Measurements from ENCODE around the gene DTX3L.
"Not testable (repeated sequence)": the region's sequence is repeated elsewhere in the genome, so short reads cannot be mapped to it uniquely, and the experiment has no call there.

Gene DTX3L

GRCh38 chr3:122562923-122563716 lies 1.0 kb upstream of the DTX3L start:
- no peak for DNase-seq

- DNase-seq: peak; percentile 10
Observed at GRCh38 chr3:122563717-122564025, 467 bp upstream of the DTX3L start.

DNA sequence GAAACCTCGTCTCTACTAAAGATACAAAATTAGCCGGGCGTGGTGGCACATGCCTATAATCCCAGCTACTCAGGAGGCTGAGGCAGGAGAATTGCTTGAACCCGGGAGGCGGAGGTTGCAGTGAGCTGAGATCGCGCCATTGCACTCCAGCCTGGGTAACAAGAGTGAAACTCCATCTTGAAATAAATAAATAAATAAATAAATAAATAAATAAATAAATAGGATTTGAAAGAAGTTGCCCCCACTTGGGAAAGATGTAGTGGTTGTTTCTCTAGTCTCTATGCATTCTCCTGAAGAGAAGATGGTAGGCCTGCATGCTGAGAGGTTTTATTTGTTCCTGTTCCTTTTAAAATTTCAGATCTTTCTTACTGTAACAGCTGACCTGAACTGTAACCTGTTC lies 4.0 kb downstream of the DTX3L start:
- not testable (repeated sequence) for DNase-seq

DNA sequence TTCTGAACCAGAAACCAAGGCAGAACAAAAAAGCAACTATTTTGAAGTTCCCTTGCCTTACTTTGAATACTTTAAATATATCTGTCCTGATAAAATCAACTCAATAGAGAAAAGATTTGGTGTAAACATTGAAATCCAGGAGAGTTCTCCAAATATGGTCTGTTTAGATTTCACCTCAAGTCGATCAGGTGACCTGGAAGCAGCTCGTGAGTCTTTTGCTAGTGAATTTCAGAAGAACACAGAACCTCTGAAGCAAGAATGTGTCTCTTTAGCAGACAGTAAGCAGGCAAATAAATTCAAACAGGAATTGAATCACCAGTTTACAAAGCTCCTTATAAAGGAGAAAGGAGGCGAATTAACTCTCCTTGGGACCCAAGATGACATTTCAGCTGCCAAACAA lies 4.6 kb downstream of the DTX3L start:
- no peak for DNase-seq

DNA sequence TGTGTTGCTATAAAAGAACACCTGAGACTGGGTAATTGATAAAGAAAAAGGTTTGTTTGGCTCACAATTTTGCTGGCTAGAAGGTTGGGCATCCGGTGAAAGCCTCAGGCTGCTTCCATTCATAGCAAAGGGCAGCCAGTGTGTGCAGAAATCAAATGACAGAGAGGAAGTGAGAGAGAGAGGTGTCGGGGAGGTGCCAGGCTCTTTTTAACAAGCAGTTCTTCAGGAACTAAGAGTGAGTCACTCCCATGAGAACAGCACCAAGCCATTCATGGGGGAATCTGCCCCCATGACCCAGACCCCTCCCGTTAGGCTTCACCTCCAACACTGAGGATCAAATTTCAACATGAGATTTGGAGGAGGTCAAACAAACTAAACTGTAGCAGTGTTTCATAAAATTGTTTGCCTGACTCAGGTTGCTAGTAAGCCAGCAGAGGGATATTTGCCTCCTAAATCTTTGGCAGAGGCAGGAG lies 8.8 kb downstream of the DTX3L start:
- DNase-seq: peak; percentile 47

DNA sequence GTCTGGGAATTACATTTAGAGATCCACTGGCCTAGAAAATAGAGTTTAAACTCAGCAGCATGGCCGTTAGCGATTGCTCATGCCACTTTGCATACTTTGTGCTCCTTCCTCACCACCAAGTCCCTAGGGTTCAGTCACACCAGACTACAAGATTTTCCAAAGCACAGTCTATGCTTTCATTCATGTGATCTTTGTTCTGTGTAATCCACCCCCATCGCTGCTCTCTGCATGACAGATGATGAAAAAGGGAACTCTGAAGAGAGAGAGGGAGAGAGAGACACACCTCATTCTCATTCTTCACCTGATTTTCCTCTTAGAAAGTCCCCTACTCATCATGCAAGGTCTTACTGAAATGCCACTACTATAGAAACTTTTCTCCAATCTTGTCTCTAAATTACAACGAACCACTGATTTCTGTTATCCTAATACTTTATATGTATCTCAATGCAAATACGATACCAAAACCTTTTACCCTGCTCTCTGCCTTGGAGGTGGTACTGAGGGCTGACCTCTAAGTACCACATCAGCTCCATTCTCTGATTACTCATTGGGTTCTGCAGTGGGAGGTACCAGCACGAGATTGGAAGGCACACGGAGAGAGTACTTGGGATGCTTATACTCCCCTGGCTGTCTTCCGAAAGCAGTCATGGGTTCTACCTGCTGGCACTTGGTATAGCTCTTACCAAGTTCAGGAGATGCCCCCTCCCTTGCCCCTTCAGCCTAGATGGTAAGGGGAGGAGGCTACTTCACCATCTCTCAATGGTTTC lies 12.2 kb downstream of the DTX3L start:
- DNase-seq: peak; percentile 9

GRCh38 chr3:122577409-122578031 lies 13.4 kb downstream of the DTX3L start, which contains the start of gene PARP15:
PARP15 (plus strand) TSS chr3:122577650; CDS start chr3:122577668, 18 bp downstream.
- DNase-seq: peak; percentile 11

GRCh38 chr3:122578069-122578740 lies 14.1 kb downstream of the DTX3L start:
- DNase-seq: no peak

GRCh38 chr3:122580470-122580869 lies 16.3 kb downstream of the DTX3L start:
- no peak for DNase-seq

- no peak for DNase-seq
Observed at GRCh38 chr3:122581622-122582021, 17.5 kb downstream of the DTX3L start.

DNA sequence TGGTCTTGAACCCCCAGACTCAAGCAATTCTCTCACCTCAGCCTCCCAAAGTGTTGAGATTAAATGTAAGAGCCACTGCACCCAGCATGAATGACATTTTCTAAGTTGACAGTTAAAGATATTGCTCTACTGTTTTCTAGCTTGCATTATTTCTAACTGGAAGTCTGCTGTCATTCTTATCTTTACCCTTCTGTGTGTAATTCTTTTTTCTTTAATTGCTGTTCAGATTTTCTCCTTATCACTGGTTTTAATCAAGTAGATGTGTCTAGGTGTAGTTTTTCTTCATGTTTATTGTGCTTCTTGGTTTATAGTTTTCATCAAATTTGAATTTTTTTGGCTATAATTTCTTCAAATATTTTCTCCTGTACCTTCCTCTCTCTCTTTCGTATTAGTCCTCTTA lies 18.3 kb downstream of the DTX3L start:
- DNase-seq: no peak

DNA sequence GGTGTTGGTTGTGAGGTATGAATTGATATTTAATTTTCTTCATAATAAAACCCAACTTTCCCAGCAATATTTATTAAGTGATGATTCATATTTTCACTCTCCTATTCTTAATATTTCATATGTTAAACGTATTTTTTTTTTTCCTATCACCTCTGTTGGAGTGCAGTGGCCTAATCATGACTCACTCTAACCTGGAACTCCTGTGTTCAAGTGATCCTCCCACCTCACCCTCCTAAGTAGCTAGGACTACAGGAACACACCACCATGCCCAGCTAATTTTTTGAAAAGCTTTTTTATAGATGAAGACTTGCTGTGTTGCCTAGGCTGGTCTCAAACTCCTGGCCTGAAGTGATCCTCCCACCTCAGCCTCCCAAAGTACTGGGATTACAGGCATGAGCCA lies 22.0 kb downstream of the DTX3L start:
- DNase-seq: no peak

DNA sequence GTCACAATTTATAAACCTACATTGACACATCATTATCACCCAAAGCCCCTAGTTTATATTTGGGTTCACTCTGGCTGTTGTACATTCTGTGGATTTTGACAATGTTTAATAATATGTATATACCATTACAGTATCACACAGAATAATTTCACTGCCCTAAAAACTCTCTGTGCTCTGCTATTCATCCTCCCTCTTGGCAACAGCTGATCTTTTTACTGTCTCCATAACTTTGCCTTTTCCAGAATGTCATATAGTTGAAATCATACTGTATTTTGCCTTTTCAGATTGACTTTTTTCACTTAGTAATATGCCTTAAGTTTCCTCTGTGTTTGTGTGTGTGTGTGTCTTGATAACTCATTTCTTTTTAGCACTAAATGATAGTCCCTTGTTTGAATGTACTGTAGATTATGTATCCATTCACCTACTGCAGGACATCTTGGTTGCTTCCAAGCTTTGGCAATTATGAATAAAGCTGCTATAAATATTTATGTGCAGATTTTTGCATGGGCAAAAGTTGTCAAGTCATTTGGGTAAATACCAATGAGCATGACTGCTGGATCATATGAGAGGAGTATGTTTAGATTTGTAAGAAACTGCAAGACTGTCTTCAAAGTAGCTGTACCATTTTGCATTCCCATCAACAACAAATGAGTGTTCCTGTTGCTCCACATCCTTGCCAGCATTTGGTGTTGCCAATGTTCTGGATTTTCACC lies 22.8 kb downstream of the DTX3L start:
- DNase-seq: no peak

DNA sequence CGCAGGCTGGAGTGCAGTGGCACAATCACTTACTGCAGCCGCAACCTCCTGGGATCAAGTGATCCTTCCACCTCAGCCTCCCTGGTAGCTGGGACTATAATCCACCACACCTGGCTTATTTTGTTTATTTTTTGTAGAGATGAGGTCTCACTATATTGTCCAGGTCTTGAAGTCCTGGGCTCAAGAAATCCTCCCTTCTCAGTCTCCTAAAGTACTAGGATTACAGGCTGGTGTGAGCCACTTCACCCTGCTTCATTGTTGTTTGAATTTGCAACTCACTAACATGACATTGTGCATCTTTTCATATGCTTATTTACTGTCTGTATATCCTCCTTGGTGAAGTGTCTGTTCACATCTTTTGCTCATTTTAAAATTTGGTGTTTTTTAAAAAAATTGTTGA lies 23.4 kb downstream of the DTX3L start:
- no peak for DNase-seq

GRCh38 chr3:122589297-122589696 lies 25.2 kb downstream of the DTX3L start:
- no peak for DNase-seq

DNA sequence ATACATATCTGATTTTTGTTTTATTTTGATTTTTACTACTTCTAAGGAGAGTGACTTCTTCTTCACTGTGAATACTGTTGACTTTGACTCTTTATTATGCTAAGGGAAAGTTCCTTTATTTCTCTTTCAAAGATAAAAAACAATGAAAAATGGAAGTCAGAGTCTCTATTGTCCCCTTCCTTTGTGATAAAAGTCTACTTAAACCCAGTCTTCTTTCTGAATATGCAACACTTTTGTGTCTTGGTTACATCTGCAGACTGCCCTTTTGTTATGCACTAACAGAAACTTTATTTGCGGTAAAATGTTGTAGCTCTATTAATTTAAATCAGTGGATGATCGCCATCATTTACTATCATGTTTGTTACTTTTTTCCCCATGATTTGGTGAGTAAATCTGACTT lies 26.5 kb downstream of the DTX3L start:
- DNase-seq: no peak

GRCh38 chr3:122594025-122594424 lies 29.9 kb downstream of the DTX3L start:
- DNase-seq: no peak

DNA sequence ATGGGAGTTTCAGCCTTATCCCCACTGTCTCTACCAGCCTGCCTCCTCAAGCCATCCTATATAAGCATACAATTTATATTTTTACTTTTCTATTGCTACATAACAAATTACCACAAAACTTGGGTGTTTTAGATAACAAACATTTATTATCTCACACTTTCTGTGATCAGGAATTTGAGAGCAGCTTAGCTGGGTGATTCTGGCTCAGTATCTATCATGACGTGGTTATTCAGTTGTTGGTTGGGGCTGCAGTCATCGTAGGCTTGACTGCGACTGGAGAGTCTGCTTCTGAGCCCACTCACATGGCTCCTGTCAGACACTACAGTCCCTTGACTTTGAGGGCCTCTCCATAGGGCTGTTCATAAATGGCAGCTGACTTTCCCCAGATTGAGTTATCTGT lies 34.0 kb downstream of the DTX3L start:
- no peak for DNase-seq

DNA sequence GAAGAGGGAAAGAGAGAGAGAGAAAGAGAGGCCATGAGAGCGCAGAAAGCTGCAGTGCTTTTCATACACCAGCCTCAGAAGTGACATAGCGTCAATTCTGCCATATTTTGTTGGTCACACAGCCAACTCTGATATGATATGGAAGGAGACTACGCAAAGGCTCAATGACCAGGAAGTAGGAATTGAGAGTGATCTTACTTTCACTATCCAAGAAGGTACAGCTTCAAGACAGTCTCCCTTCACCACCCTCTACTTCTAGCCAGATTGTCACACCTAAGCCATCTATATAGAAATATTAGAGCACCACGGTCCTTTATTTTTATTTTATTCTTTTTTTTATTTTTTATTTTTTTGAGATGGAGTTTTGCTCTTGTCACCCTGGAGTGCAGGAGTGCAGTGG lies 34.4 kb downstream of the DTX3L start:
- no peak for DNase-seq

DNA sequence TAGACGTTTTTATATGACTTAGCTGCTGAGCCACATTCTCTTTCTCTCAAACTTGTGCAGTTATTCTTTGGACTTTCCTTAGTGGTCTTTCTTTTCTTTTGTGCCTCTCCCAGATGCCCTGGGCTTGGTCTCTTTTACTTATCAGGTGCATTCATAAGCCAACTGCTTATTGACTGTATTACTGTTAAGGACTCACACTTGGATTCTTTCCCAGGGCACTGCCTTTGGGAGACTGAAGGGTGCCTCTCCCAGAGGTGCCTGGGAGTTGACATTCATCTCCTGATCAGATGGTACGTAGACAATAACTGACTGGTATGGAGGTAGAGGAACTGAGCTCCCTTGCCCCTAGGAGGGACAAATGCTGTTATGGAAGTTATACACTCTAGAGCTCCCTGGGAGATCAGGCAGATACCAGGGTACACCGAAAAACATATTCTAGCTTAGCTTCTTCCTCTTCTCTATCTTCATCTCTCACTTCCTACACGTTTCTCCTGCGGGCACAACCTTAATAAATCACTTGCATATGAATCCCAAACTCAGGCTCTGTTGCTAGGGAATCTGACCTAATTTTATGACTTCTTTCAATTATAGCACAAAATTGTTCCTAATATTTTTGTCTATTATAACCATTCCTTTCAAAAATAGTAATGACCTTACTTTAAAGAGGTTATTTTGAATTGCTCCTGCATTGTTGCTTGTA lies 38.0 kb downstream of the DTX3L start:
- no peak for DNase-seq

DNA sequence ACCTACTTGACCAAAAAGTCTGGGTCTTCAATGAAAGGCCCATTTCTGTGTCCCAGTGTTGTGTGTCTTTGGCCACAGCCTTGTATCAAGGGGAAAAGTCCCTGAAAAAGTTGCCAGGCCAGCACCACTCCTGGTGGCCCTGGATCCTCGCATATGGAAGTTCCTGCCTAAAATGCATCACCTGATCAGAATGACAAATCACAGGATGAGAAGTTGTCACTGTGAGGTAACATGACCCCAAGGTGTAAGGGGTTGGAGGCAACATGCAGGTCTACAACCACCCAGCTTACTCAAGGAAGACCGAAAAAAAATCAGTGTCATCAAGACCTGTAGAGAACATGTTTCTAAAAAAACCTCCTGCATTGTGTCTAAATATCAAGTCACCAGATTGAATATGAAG lies 38.9 kb downstream of the DTX3L start:
- no peak for DNase-seq

- DNase-seq: no peak
Observed at GRCh38 chr3:122606330-122606729, 42.2 kb downstream of the DTX3L start.

Data from fibroblast of skin of right quadriceps (primary cell).